Measurements from ENCODE around the gene RFX8. TPM values are rescaled to one million over a fixed set of nuclear protein-coding genes. Genes with fewer than 3 reads are reported as not detected.
"Not testable (repeated sequence)": the region's sequence is repeated elsewhere in the genome, so short reads cannot be mapped to it uniquely, and the experiment has no call there.

Gene RFX8
- total and polyA plus RNA-seq, 5 experiments from 2014 or later: not detected

- Mint-ChIP-seq H3K9me3 (peaks cover 0 to 10% (median 0%) of the 10 kb centered on the region in 9 donors), H3K4me1 (peaks cover 0 to 3% (median 0%) of the 10 kb centered on the region in 4 donors), H3K4me3 (no peak overlapping the region), H3K27ac (no peak overlapping the region), H3K27me3 (no peaks in the 10 kb centered on the region), H3K36me3 (peaks cover 0 to 3% (median 0%) of the 10 kb centered on the region in 3 donors)
- DNase-seq: no peak
- POLR2A ChIA-PET: no interaction called here
- ATAC-seq: no peak
Observed at GRCh38 chr2:101509499-101510284, 34.8 kb upstream of the RFX8 start.

- no peak overlapping the region for H3K4me3 Mint-ChIP-seq
- no peaks in the 10 kb centered on the region for H3K36me3 Mint-ChIP-seq
- H3K9me3 Mint-ChIP-seq: peaks cover 0 to 6% (median 0%) of the 10 kb centered on the region in 9 donors
- DNase-seq: no peak
- POLR2A ChIA-PET: interaction anchor here (0.6 kb wide), 1 partner anchor 247 kb away, joined by 3 read pairs; no protein-coding TSS in a partner anchor
- H3K27me3 Mint-ChIP-seq: no peaks in the 10 kb centered on the region
- H3K27ac Mint-ChIP-seq: no peak overlapping the region
- ATAC-seq: no peak
- H3K4me1 Mint-ChIP-seq: no peaks in the 10 kb centered on the region
Observed at GRCh38 chr2:101508636-101509035, 33.7 kb upstream of the RFX8 start.

GRCh38 chr2:101505276-101505675 lies 30.4 kb upstream of the RFX8 start:
- H3K27me3 Mint-ChIP-seq, POLR2A ChIA-PET, H3K36me3 Mint-ChIP-seq, H3K27ac Mint-ChIP-seq, ATAC-seq, H3K4me3 Mint-ChIP-seq, DNase-seq, H3K9me3 Mint-ChIP-seq: not testable (repeated sequence)
- H3K4me1 Mint-ChIP-seq: peaks cover 14 to 15% (median 14%) of the 10 kb centered on the region in 4 donors

- H3K9me3 Mint-ChIP-seq, H3K27me3 Mint-ChIP-seq: not testable (repeated sequence)
Observed at GRCh38 chr2:101504744-101505143, 29.8 kb upstream of the RFX8 start.

GRCh38 chr2:101502095-101502494 lies 27.2 kb upstream of the RFX8 start:
- ATAC-seq (peak; percentile 46 to 47), DNase-seq (no peak)
- H3K4me3 Mint-ChIP-seq: peak overlapping the region in 6 of 10 donors; percentile 22 to 53 (median 42)
- H3K9me3 Mint-ChIP-seq: no peaks in the 10 kb centered on the region
- peak overlapping the region in 4 of 10 donors; percentile 18 to 60 (median 48) for H3K27ac Mint-ChIP-seq
- H3K36me3 Mint-ChIP-seq: no peaks in the 10 kb centered on the region
- peaks cover 0 to 1% (median 0%) of the 10 kb centered on the region in 5 donors for H3K27me3 Mint-ChIP-seq
- POLR2A ChIA-PET: no interaction called here
- H3K4me1 Mint-ChIP-seq: peaks cover 14 to 15% (median 14%) of the 10 kb centered on the region in 4 donors

More at GRCh38 chr2:101504744-101505143, 29.8 kb upstream of the RFX8 start:
- peaks cover 14 to 15% (median 14%) of the 10 kb centered on the region in 4 donors for H3K4me1 Mint-ChIP-seq
- H3K27ac Mint-ChIP-seq, ATAC-seq, H3K4me3 Mint-ChIP-seq, H3K36me3 Mint-ChIP-seq, POLR2A ChIA-PET, DNase-seq: not testable (repeated sequence)

GRCh38 chr2:101501443-101501842 lies 26.5 kb upstream of the RFX8 start:
- H3K9me3 Mint-ChIP-seq: no peaks in the 10 kb centered on the region
- DNase-seq (no peak), ATAC-seq (no peak)
- peak overlapping the region in 1 of 10 donors; percentile 56 for H3K27ac Mint-ChIP-seq
- POLR2A ChIA-PET: interaction anchor here (1.2 kb wide), 1 partner anchor 27 kb away, joined by 3 read pairs; the partner anchor contains the start of gene RFX8
- H3K36me3 Mint-ChIP-seq: no peaks in the 10 kb centered on the region
- H3K4me3 Mint-ChIP-seq: peak overlapping the region in 2 of 10 donors; percentile 47 to 53
- H3K27me3 Mint-ChIP-seq: peaks cover 0 to 1% (median 0%) of the 10 kb centered on the region in 5 donors
- peaks cover 14 to 15% (median 14%) of the 10 kb centered on the region in 4 donors for H3K4me1 Mint-ChIP-seq

- Mint-ChIP-seq H3K27me3 (peaks cover 0 to 1% (median 0%) of the 10 kb centered on the region in 5 donors), H3K36me3 (no peaks in the 10 kb centered on the region), H3K4me3 (no peak overlapping the region), H3K4me1 (peaks cover 14 to 15% (median 14%) of the 10 kb centered on the region in 4 donors), H3K27ac (no peak overlapping the region), H3K9me3 (no peaks in the 10 kb centered on the region)
- no peak for ATAC-seq
- POLR2A ChIA-PET: interaction anchor here (1.2 kb wide), 1 partner anchor 26 kb away, joined by 3 read pairs; the partner anchor contains the start of gene RFX8
- no peak for DNase-seq
Observed at GRCh38 chr2:101500860-101501259, 25.9 kb upstream of the RFX8 start.

- H3K4me3 Mint-ChIP-seq: no peak overlapping the region
- H3K27me3 Mint-ChIP-seq: peaks cover 0 to 1% (median 0%) of the 10 kb centered on the region in 5 donors
- ATAC-seq: no peak
- POLR2A ChIA-PET: no interaction called here
- H3K27ac Mint-ChIP-seq: no peak overlapping the region
- H3K9me3 Mint-ChIP-seq: no peaks in the 10 kb centered on the region
- H3K4me1 Mint-ChIP-seq: peaks cover 14 to 15% (median 14%) of the 10 kb centered on the region in 4 donors
- no peaks in the 10 kb centered on the region for H3K36me3 Mint-ChIP-seq
- no peak for DNase-seq
Observed at GRCh38 chr2:101500180-101500579, 25.3 kb upstream of the RFX8 start.

GRCh38 chr2:101496279-101496678 lies 21.4 kb upstream of the RFX8 start:
- no peak overlapping the region for H3K4me3 Mint-ChIP-seq
- ATAC-seq (no peak), DNase-seq (no peak)
- POLR2A ChIA-PET: interaction anchor here (0.9 kb wide), 1 partner anchor 10 kb away, joined by 3 read pairs; no protein-coding TSS in a partner anchor
- H3K27ac Mint-ChIP-seq: no peak overlapping the region
- H3K27me3 Mint-ChIP-seq: peaks cover 0 to 1% (median 0%) of the 10 kb centered on the region in 5 donors
- H3K4me1 Mint-ChIP-seq: peaks cover 0 to 1% (median 0%) of the 10 kb centered on the region in 4 donors
- H3K36me3 Mint-ChIP-seq: no peaks in the 10 kb centered on the region
- H3K9me3 Mint-ChIP-seq: no peaks in the 10 kb centered on the region

GRCh38 chr2:101492936-101493473 lies 18.1 kb upstream of the RFX8 start:
- no peak for DNase-seq
- Mint-ChIP-seq H3K36me3 (no peaks in the 10 kb centered on the region), H3K27ac (no peak overlapping the region), H3K27me3 (peaks cover 0 to 3% (median 0%) of the 10 kb centered on the region in 5 donors), H3K4me1 (peaks cover 0 to 4% (median 0%) of the 10 kb centered on the region in 4 donors), H3K4me3 (no peak overlapping the region), H3K9me3 (peaks cover 0 to 6% (median 0%) of the 10 kb centered on the region in 9 donors)
- POLR2A ChIA-PET: no interaction called here
- ATAC-seq: no peak

- peaks cover 16 to 22% (median 19%) of the 10 kb centered on the region in 4 donors for H3K4me1 Mint-ChIP-seq
- no peak for DNase-seq
- no peaks in the 10 kb centered on the region for H3K36me3 Mint-ChIP-seq
- H3K9me3 Mint-ChIP-seq: peaks cover 0 to 6% (median 0%) of the 10 kb centered on the region in 9 donors
- peaks cover 0 to 4% (median 0%) of the 10 kb centered on the region in 5 donors for H3K27me3 Mint-ChIP-seq
- peak overlapping the region in 8 of 10 donors; percentile 31 to 88 (median 70) for H3K27ac Mint-ChIP-seq
- H3K4me3 Mint-ChIP-seq: peak overlapping the region in 5 of 10 donors; percentile 7 to 62 (median 23)
- POLR2A ChIA-PET: interaction anchor here (0.6 to 1.5 kb wide), 5 partner anchors 9 to 287 kb away, joined by 3 to 4 read pairs (median 3); no protein-coding TSS in a partner anchor
- ATAC-seq: no peak
Observed at GRCh38 chr2:101486994-101487393, 12.1 kb upstream of the RFX8 start.

GRCh38 chr2:101486258-101486701 lies 11.4 kb upstream of the RFX8 start:
- DNase-seq (peak in 2 of 10 donors; percentile 8 to 13), ATAC-seq (no peak)
- H3K36me3 Mint-ChIP-seq: no peaks in the 10 kb centered on the region
- H3K9me3 Mint-ChIP-seq: peaks cover 0 to 6% (median 0%) of the 10 kb centered on the region in 9 donors
- H3K27me3 Mint-ChIP-seq: peaks cover 0 to 4% (median 0%) of the 10 kb centered on the region in 5 donors
- H3K4me1 Mint-ChIP-seq: peaks cover 16 to 22% (median 19%) of the 10 kb centered on the region in 4 donors
- H3K27ac Mint-ChIP-seq: peak overlapping the region in 8 of 10 donors; percentile 5 to 94 (median 72)
- POLR2A ChIA-PET: interaction anchor here (0.6 to 1.5 kb wide), 5 partner anchors 10 to 288 kb away, joined by 3 to 4 read pairs (median 3); no protein-coding TSS in a partner anchor
- peak overlapping the region in 6 of 10 donors; percentile 1 to 62 (median 19) for H3K4me3 Mint-ChIP-seq
